ENCODE measurements around the gene LRMDA.

GRCh38 chr10:75525067-75525466 is 93.6 kb downstream of the LRMDA start:
- TF ChIP-seq GLI4 (tag by site-specific recombination; IDR thresholded peaks at IDR 0.05) (no peak), ZNF221 (tag by site-specific recombination; IDR thresholded peaks at IDR 0.05; ENCODE audit: borderline replicate concordance) (no peak), ZNF785 (tag by site-specific recombination; IDR thresholded peaks at IDR 0.05) (no peak), TCF7L2 (IDR thresholded peaks at IDR 0.05; ENCODE audit: borderline replicate concordance, low read depth, low read length) (no peak), CTCF (tag by site-specific recombination; IDR thresholded peaks at IDR 0.05) (no peak)
